ENCODE data around the gene MSRB3. TPM values are rescaled to one million over a fixed set of nuclear protein-coding genes. Genes with fewer than 3 reads are reported as not detected.

Gene MSRB3
- total and polyA plus RNA-seq, 4 donors = 1.0 to 5.2 (median 3.1) TPM

- no peak for DNase-seq (ENCODE audit: low spot score)
- Histone ChIP-seq H3K27me3 (ENCODE audit: control insufficient read depth in 4 of 4, insufficient read depth in 4 of 4, low read length in 3 of 4) (no peaks in the 10 kb centered on the region), H3K27ac (ENCODE audit: low read depth in 1 of 2, low read length in 2 of 2) (peak overlapping the region; percentile 56 to 84), H3K4me3 (ENCODE audit: low read depth in 1 of 3, low read length in 3 of 3) (peak overlapping the region in 1 of 3 donors; percentile 29), H3K4me1 (ENCODE audit: control insufficient read depth in 4 of 4, insufficient read depth in 4 of 4, low read length in 3 of 4) (peaks cover 0 to 6% (median 0%) of the 10 kb centered on the region in 4 donors), H3K9me3 (ENCODE audit: control insufficient read depth in 4 of 4, low read length in 3 of 4) (no peaks in the 10 kb centered on the region), H3K36me3 (ENCODE audit: control insufficient read depth in 4 of 4, insufficient read depth in 3 of 4, low read depth in 1 of 4, low read length in 3 of 4) (no peaks in the 10 kb centered on the region), H3K9ac (ENCODE audit: low read depth in 1 of 2, low read length in 2 of 2) (peak overlapping the region; percentile 21 to 43)
- peak; percentile 58 for TF ChIP-seq ZBTB33 (IDR thresholded peaks at IDR 0.05)
- TF ChIP-seq NR2F2 (IDR thresholded peaks at IDR 0.05) = no peak
- peak; percentile 91 to 94 for TF ChIP-seq HNF4A (conservative IDR thresholded peaks at IDR 0.05)
- TF ChIP-seq EGR1 (IDR thresholded peaks at IDR 0.05; ENCODE audit: low read depth in 2 of 2) = peak in 1 of 2 donors; percentile 25
- peak; percentile 72 for TF ChIP-seq FOXA1 (IDR thresholded peaks at IDR 0.05)
- peak; percentile 42 to 62 for TF ChIP-seq JUND (IDR thresholded peaks at IDR 0.05)
- TF ChIP-seq TAF1 (conservative IDR thresholded peaks at IDR 0.05) = peak; percentile 22
- no peak for TF ChIP-seq CTCF (IDR thresholded peaks at IDR 0.05; ENCODE audit: low read depth, low read length, missing input control)
- TF ChIP-seq HNF4G (IDR thresholded peaks at IDR 0.05) = peak; percentile 82
- TF ChIP-seq GABPA (IDR thresholded peaks at IDR 0.05 in 1 of 2, conservative IDR thresholded peaks at IDR 0.05 in 1 of 2) = no peak
- TF ChIP-seq RAD21 (IDR thresholded peaks at IDR 0.05) = peak in 1 of 2 donors; percentile 25
- TF ChIP-seq YY1 (IDR thresholded peaks at IDR 0.05) = peak; percentile 61
- peak; percentile 56 for TF ChIP-seq ATF3 (IDR thresholded peaks at IDR 0.05)
- peak; percentile 57 for TF ChIP-seq REST (IDR thresholded peaks at IDR 0.05)
- TF ChIP-seq SP1 (IDR thresholded peaks at IDR 0.05) = peak; percentile 92
- TF ChIP-seq, protein P1, sequence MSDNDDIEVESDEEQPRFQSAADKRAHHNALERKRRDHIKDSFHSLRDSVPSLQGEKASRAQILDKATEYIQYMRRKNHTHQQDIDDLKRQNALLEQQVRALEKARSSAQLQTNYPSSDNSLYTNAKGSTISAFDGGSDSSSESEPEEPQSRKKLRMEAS (IDR thresholded peaks at IDR 0.05) = peak; percentile 59
- TF ChIP-seq RXRA (IDR thresholded peaks at IDR 0.05) = peak; percentile 28 to 69
- peak; percentile 78 for TF ChIP-seq FOXA2 (IDR thresholded peaks at IDR 0.05)
- 30% methylated on average over 10 of the region's 10 CpGs for WGBS
These were observed 49.0 kb downstream of the MSRB3 start for GRCh38 chr12:65327207-65328076.

Data from liver (tissue), 9 donors.